ENCODE results near the gene PIPOX.

PIPOX gene, protein sequence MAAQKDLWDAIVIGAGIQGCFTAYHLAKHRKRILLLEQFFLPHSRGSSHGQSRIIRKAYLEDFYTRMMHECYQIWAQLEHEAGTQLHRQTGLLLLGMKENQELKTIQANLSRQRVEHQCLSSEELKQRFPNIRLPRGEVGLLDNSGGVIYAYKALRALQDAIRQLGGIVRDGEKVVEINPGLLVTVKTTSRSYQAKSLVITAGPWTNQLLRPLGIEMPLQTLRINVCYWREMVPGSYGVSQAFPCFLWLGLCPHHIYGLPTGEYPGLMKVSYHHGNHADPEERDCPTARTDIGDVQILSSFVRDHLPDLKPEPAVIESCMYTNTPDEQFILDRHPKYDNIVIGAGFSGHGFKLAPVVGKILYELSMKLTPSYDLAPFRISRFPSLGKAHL

GRCh38 chr17:29042679-29043538 is at the start of gene PIPOX:
Gene PIPOX (plus strand): TSS chr17:29043141. CDS start chr17:29043226, 85 bp downstream.
- peak; percentile 83 for DNase-seq

- no peak for DNase-seq
These were observed 49.1 kb upstream of the PIPOX start for GRCh38 chr17:28993645-28994426.

- DNase-seq: peak; percentile 60
These were observed 46.3 kb upstream of the PIPOX start for GRCh38 chr17:28996554-28997096.

GRCh38 chr17:28997806-28998205 is 45.1 kb upstream of the PIPOX start:
- peak; percentile 68 for DNase-seq

DNA sequence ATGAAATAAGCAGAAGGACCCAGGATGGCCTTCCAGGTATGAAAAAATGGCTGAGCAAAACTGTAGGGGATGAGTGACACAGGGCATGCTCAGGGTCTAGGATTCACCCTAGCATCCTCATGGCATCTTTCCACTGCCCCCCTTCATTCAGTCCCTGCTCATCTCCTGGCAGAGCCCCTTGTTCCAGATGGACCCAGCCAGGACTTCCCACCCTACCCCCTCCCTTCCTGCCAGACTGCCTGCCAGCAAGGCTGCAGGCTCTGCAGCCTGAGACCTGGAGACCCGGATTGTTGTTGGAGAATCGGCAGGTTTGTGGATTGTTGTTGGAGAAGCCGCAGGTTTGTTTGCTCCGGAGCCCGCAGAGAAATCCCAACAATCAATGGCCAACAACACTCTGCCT is 43.7 kb upstream of the PIPOX start:
- DNase-seq: no peak

DNA sequence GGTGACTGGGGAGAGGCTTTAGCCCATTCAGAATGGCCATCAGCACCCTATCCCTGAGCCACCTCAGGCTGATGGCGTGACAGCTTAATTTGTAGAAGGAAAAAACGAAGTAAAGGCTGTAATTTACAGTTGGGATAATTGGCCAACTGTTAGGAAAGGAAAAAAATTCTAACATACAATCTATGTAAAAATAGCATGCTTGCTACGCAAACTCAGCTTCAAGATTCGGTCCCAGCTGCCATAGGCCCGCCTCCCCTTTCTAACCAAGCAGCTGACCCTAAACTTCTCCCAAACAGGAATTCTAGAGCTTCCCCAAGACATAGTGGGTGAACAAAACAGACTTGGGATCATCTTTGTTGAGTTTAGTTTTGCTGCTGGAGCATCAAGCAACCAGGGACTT is 42.0 kb upstream of the PIPOX start:
- no peak for DNase-seq

DNA sequence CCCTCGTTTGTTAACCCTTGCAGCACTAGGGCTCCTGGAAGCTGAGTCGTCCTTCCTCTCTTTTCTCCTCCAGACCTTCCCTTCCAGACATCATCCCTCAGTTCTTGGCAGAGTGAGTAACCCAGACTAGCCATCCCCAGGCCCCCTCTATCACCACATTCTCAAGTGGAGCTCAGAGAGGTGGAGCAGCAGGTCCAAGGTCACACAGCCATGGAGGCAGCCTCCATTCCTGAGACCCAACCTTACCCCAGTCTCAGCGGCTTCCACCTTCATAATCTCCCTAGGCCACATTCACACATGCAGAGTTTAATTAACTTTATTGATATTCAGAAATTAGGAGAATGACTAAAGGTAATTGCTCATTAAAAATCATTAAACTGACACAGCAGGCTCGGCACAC is 40.1 kb upstream of the PIPOX start:
- no peak for DNase-seq

DNA sequence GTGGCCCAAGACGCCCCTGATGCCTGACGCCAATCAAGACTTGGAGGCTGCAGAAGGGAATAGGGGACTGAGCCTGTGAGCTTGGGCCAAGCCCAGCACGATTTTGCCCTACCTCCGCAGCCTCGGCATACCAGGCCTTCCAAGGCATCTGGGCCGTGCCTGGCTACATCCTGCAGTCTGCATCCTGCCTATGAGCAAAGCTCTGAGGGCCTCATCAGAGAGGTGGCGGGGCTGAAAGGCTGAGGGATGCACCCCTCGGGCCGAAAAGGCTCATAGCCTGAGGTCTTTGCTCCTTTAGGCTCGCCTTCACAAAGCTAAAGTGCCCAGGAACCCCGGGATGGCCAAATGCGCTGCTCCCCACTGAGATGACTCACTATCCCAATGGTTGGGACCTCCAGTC is 39.7 kb upstream of the PIPOX start:
- no peak for DNase-seq

GRCh38 chr17:29004081-29004692 is 38.8 kb upstream of the PIPOX start:
- DNase-seq: no peak

- DNase-seq: peak; percentile 65
These were observed 36.9 kb upstream of the PIPOX start, which contains the start of gene SEZ6 for GRCh38 chr17:29005936-29006511. Gene SEZ6 (minus strand): TSS chr17:29006033. CDS start chr17:29005869, 164 bp downstream.

DNA sequence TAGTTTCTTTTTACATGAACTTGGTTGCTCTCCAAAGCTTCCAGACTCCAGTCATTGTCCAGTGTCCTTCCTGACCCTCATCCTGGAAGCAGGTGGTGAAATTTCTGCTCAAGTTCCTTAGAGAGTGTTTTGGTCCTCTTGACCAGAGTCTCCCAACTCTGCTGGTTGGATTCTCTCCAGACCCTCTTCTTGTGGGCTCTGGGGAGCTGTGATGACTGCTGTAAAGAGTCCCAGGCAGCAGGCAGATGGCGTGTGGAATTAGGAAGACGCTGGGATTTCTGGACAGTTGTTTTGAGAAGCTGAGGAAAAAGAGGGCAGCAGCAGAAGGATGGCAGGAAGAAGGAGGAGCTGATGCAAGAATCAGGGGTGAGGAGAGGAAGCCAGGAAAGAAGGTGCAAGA is 35.5 kb upstream of the PIPOX start:
- DNase-seq: no peak

DNA sequence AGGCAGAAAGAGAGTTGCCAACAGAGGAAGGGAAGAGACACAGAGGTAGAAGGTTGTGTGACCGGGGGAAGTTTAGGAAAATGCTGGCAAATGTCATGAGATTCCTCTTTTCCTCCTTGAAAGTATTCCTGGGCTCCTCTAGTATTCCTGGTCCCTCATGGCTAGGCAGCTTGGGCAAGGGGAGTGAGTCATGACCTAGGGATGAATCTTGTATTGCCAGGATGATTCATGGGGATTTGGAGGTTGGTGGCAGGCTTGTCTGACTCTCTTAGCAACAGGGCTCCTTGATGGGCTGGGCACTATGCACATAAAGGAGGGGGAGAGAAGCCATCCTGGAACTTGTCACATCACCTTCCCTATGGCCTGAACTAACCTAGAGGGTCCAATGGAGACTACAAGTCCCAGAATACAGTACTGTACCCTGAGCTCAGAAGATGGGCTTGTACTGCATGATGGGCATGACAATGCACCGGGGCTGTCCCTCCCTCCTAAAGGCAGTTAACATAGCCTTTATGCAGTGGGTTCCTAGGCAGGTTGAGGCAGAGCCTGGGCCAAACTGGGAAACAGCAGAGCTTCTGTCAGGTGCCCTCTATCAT is 35.0 kb upstream of the PIPOX start:
- DNase-seq: no peak

DNA sequence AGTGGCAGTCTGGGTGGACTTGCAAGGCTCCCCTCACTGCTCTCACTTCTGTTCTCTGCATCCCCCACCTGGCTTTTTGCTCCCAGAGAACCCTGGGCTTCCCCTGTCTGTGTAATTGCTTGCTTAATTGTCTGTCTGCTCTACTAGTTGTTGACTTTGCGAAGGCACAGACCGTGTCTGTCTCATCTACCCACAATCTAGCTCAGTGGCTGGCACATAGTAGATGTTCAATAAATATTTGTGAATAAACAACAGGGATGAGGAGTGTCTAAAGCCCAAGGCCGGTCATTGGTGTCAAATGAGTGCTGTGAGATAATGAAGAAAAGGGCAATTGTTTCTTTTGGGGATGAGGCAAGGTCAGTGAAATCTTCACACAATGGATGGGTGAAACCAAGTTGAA is 34.4 kb upstream of the PIPOX start:
- DNase-seq: no peak

- DNase-seq: no peak
These were observed 32.8 kb upstream of the PIPOX start for GRCh38 chr17:29010129-29010528.

- no peak for DNase-seq
These were observed 32.4 kb upstream of the PIPOX start for GRCh38 chr17:29010586-29010985.

GRCh38 chr17:29012535-29012934 is 30.4 kb upstream of the PIPOX start:
- no peak for DNase-seq

DNA sequence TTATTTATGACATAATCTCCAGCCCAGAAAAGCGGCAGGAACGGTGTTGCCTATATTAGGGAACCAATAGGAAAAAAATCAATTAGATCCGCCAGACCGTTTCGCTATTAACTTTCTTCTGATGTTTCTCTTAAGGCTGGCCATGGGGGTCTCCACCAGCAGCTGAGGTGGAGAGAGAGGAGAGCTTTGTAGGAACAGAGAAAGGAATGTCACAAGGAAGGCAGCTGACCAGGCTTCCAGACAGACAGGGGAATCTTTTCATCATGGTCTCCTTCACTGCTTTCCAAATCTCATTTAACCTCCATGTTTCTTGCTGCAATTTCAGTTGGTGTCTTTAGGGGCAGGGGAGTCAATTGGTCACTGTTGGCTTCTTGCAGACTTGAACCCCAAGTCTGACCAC is 28.2 kb upstream of the PIPOX start:
- no peak for DNase-seq

DNA sequence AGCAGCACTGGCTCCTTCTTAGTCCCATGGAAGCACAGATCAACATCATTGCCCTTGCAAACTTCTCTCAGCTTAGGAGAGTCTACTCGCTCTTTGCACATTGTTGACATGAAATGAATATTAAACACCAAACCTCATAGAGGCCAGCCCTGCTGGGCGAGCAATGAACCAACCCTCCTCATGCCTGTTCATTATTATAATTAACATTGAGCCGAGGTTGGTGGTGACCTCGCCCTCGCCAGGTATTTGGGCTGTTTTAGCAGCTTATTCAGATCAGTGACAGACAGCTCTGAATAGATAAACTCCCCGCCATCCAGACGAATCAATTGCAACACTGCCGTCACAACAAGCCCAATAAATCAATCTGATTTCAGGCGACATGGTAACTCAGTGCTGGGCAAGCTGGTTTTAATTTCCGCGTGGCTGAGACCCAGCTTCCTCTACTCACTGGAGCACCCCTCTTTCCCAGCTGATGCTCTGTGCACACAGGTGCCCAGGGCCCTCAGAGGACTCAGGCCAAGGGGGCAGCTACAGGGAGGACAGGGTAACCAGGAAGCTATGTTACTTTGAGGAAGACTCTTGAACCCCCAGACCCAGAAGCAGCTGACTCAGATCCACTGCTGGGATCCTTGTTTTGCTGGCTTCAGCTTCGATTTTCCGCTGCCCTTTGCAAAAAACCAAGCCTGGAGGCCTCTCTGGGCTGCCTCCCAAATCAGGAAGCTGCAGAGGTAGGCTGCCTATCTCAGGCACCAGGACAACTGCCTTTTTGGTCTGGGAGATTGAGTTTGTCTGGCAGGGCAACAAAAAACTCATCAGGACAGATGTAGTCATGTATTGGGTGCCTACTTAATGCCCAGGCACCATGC is 26.4 kb upstream of the PIPOX start:
- no peak for DNase-seq

GRCh38 chr17:29018788-29019474 is 24.0 kb upstream of the PIPOX start:
- no peak for DNase-seq

Data from NCI-H510A (cell line).